ENCODE data around the gene ARHGEF28. TPM values are rescaled to one million over a fixed set of nuclear protein-coding genes. Genes with fewer than 3 reads are reported as not detected.

The ARHGEF28 gene
- total RNA-seq, 1 experiment from 2014 or later = 0.57 TPM

GRCh38 chr5:73684691-73685090, 58.7 kb downstream of the ARHGEF28 start:
- no peak overlapping the region for H4K91ac ChIP-seq (ENCODE audit: insufficient read length, low read depth, low read length)
- H3K27ac ChIP-seq (ENCODE audit: insufficient read length, low read depth, low read length) = no peak overlapping the region
- no peaks in the 10 kb centered on the region for H3K4me1 ChIP-seq (ENCODE audit: insufficient read depth, low read length)
- H3K79me2 ChIP-seq (ENCODE audit: insufficient read depth, low read length) = no peaks in the 10 kb centered on the region
- no peaks in the 10 kb centered on the region for H4K20me1 ChIP-seq (ENCODE audit: control insufficient read depth, insufficient read depth, insufficient read length)
- H3K9me3 Mint-ChIP-seq = no peaks in the 10 kb centered on the region
- no peak overlapping the region for H2AFZ ChIP-seq (ENCODE audit: low read length)
- no peaks in the 10 kb centered on the region for H3K9me3 ChIP-seq (ENCODE audit: control insufficient read depth, low read depth, low read length)
- no peak overlapping the region for H2AK5ac ChIP-seq (ENCODE audit: insufficient read length, low read length)
- H3K23me2 ChIP-seq (ENCODE audit: insufficient read length, low read depth, low read length, poor library complexity, severe bottlenecking) = no peaks in the 10 kb centered on the region
- H3K9ac ChIP-seq (ENCODE audit: extremely low read depth, insufficient read length, low read length) = no peak overlapping the region
- no peak overlapping the region for H3K18ac ChIP-seq (ENCODE audit: insufficient read length, low read depth, low read length)
- no peak overlapping the region for H3K4me2 ChIP-seq (ENCODE audit: insufficient read depth, insufficient read length, low read length)
- no peak overlapping the region for H2BK120ac ChIP-seq (ENCODE audit: low read depth, low read length, poor library complexity, severe bottlenecking)
- no peak overlapping the region for H3K27ac Mint-ChIP-seq
- H3K14ac ChIP-seq (ENCODE audit: insufficient read depth, low read length) = no peak overlapping the region
- H2BK5ac ChIP-seq (ENCODE audit: insufficient read length, low read length) = no peak overlapping the region
- no peak overlapping the region for H3K4me3 Mint-ChIP-seq
- H3K4ac ChIP-seq (ENCODE audit: low read depth, low read length) = no peak overlapping the region
- no peak overlapping the region for H3T11ph ChIP-seq (ENCODE audit: low read length)
- no peak overlapping the region for H3K23ac ChIP-seq (ENCODE audit: insufficient read length, low read depth, low read length)
- no peak overlapping the region for H4K5ac ChIP-seq (ENCODE audit: insufficient read length, low read depth, low read length)
- WGBS (ENCODE audit: extremely low coverage, insufficient read length, low lambda C conversion rate) = no CpG with 5 or more reads among the region's 7 CpGs
- no peak overlapping the region for H2BK20ac ChIP-seq (ENCODE audit: low read depth, low read length, poor library complexity, severe bottlenecking)
- no peak overlapping the region for H2BK15ac ChIP-seq (ENCODE audit: low read depth, low read length)
- no peak for TF ChIP-seq CTCF (conservative IDR thresholded peaks at IDR 0.05)
- no peaks in the 10 kb centered on the region for H3K27me3 ChIP-seq (ENCODE audit: insufficient read depth, low read length)
- no peak overlapping the region for H4K8ac ChIP-seq (replicated peaks; ENCODE audit: insufficient read length, low read depth, low read length)
- no peak overlapping the region for H2BK12ac ChIP-seq (ENCODE audit: insufficient read length, low read depth, low read length)
- H3K36me3 Mint-ChIP-seq (ENCODE audit: insufficient read depth in 1 of 3, low read depth in 3 of 3) = no peaks in the 10 kb centered on the region
- H3K4me1 Mint-ChIP-seq = no peaks in the 10 kb centered on the region
- no peak for DNase-seq
- no peak overlapping the region for H3K56ac ChIP-seq (ENCODE audit: insufficient read length, low read depth, low read length)
- no peaks in the 10 kb centered on the region for H3K79me1 ChIP-seq (ENCODE audit: insufficient read depth, low read depth, low read length, poor library complexity, severe bottlenecking)
- H3K27me3 Mint-ChIP-seq (ENCODE audit: low read depth) = no peaks in the 10 kb centered on the region
